COLO668 (cell line): ENCODE measurements around the gene AIFM3.
"Not testable (repeated sequence)": the region's sequence is repeated elsewhere in the genome, so short reads cannot be mapped to it uniquely, and the experiment has no call there.

ENCODE experiments used
- DNase-seq: peaks from one replicate; lab custom pipeline; 2025; ENCODE audit not compliant: unreplicated experiment; lab: John Stamatoyannopoulos, UW

The AIFM3 gene

DNA sequence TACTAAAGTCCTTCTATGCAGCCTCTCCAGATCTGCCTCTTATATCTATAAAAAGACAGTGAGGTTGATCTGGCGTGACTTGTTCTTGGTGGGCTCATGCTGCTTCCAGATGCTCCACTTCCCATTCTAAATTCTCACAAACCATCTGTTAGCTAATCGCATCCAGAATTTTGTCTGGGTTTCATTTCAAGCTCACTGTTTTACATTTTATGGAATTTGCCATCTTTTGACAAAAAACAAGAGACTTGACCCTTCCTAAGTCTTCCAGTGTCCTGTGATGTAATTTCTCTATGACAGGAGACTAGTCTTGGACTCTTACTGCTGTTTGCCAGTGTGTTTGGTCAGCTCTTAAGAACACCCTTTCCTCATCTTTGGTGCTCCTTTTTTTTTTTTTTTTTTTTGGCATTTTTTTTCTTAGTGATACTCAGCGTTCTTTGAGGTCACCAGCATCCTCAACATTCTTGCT is 26.8 kb upstream of the AIFM3 start:
- no peak for DNase-seq

DNA sequence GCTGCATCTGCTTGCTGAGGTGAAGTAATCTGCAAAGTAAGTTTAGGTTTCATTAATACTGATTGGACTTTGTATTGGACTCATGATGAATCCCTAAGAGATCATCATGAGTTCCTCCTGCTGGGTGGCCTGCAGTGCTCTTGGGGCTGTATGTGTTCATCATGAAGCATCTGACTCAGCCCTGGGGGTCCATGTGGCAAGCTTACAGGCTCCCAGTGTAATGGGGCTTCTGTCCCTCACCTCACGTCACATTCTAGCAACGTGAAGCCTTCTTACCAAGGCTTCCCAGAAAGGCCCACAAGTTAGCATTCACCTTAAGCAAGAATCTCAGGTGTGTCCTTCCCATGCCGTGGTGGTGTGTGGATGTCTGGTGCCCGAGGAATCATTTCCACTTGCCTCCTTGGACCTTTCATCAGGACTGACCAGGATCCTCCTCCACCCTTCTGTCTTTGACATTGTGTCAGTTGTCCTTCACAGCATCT is 26.1 kb upstream of the AIFM3 start:
- no peak for DNase-seq

GRCh38 chr22:20942203-20942902 is 24.7 kb upstream of the AIFM3 start:
- not testable (repeated sequence) for DNase-seq

GRCh38 chr22:20943104-20943933 is 23.7 kb upstream of the AIFM3 start:
- DNase-seq = no peak

GRCh38 chr22:20944042-20944441 is 23.0 kb upstream of the AIFM3 start:
- DNase-seq = no peak

- peak; percentile 12 for DNase-seq
Observed at GRCh38 chr22:20945578-20945934, 21.5 kb upstream of the AIFM3 start.

GRCh38 chr22:20946080-20946986 is 20.7 kb upstream of the AIFM3 start:
- DNase-seq = no peak

- DNase-seq = no peak
Observed at GRCh38 chr22:20946991-20947390, 20.1 kb upstream of the AIFM3 start.

DNA sequence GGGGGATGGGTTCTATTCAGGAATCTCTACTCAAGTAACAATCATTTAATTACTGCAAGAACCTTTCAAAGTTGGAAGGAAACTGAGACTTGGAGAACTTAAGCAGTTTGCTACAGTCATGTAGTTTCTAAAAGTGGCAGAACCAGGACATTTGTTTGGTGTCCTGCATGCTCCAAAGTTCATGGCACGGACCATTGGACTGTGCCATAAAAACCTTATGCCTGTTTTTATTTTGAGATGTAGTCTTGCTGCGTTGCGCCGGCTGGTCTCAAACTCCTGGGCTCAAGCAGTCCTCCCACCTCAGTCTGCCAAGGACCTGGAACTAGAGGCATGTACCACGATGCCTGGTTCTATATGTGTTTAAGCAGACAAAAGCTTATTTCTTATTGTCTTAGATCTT is 18.6 kb upstream of the AIFM3 start:
- DNase-seq = no peak

DNA sequence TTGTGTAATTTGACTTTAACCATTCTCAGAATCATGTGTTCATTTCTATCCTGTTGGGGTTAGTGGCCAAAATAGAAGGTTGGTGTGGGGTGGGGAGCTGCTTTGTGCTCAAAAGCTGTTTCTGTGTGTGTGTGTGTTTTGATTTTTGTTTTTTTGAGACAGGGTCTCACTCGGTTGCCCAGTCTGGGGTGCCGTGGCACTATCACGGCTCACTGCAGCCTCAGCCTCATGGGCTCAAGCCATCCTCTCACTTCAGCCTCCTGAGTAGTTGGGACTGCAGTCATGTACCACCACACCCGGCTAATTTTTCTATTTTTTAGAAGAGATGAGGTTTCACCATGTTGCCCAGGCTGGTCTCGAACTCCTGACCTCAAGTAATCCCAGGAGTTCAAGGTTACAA is 18.1 kb upstream of the AIFM3 start:
- DNase-seq = no peak

- DNase-seq = no peak
Observed at GRCh38 chr22:20949698-20950183, 17.3 kb upstream of the AIFM3 start.

- DNase-seq = no peak
Observed at GRCh38 chr22:20951151-20951931, 15.7 kb upstream of the AIFM3 start.

DNA sequence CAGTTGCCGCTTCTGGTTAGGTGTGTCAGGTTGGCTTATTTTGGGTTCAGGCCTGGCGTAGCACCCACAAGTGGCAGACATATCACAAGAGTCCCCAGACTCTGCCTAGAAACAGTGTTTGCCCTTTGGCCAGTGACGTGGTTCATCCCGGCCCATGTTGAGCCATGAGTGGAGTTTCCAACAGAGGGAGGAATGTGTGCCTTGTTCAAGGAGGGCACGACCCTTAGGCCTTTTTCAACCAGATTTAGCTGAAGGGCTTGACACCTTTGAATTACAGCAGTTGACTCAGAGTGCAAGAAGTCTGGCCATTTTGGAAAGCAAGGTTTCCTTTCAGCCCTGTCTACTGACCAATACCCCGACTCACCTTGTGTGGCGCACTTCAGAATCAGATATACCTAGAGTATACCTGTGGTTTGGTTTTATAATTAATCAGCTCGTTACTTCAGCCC is 15.1 kb upstream of the AIFM3 start:
- DNase-seq = no peak

GRCh38 chr22:20952544-20953341 is 14.3 kb upstream of the AIFM3 start:
- peak; percentile 90 for DNase-seq

GRCh38 chr22:20953342-20953608 is 13.8 kb upstream of the AIFM3 start:
- no peak for DNase-seq

DNA sequence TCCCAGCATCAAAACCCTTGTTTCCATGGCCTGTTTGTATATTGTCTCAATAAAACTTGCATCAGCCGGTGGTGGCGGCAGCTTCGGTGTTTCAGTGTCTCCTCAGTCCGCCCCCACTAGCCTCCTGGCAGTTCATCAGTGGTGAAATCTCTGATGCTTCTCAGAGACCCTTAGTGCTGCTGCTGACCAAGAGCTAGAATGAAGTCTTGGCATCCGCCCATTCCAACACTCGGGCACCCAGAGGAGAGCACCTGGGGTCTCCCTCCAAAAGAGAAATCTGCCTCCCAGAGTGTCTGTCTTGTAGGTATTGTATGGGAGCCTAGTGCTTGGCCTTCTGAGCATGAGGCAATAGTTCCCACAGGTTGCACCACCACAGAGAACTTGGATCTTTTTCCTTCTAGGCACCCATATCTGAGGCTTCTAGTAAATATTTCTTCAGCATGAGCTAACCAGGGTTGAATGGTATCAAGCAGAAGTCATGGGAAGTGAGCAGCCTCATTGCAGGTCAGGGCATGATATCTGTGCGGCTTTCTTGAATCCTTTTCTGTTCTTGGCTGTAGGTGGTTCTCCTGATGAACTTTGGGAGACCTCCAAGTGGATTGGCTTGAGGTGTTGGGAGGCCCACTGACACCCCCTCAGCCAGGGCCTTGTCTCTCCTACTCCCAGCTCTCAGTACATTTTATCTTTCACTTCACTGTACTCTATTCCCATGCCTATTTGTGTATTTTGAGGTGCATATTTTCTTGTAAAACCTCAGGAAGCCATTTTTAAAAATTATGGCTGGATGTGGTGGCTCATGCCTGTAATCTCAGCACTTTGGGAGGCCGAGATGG is 13.2 kb upstream of the AIFM3 start:
- DNase-seq = no peak

DNA sequence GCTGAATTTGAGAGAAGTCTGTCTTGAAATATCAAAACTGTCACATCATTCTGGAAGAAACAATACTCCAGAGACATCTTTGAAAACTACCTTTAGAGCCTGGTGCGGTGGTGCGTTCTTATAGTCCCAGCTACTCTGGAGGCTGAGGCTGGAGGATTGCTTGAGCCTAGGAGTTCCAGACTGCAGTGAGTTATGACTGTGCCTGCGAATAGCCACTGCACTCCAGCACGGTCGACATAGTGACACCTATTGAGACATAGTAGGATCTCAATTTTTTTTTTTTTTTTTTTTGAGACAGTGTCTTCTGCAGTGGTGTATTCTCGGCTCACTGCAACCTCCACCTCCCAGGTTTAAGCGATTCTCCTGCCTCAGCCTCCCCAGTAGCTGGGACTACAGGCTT is 11.5 kb upstream of the AIFM3 start:
- DNase-seq = no peak

DNA sequence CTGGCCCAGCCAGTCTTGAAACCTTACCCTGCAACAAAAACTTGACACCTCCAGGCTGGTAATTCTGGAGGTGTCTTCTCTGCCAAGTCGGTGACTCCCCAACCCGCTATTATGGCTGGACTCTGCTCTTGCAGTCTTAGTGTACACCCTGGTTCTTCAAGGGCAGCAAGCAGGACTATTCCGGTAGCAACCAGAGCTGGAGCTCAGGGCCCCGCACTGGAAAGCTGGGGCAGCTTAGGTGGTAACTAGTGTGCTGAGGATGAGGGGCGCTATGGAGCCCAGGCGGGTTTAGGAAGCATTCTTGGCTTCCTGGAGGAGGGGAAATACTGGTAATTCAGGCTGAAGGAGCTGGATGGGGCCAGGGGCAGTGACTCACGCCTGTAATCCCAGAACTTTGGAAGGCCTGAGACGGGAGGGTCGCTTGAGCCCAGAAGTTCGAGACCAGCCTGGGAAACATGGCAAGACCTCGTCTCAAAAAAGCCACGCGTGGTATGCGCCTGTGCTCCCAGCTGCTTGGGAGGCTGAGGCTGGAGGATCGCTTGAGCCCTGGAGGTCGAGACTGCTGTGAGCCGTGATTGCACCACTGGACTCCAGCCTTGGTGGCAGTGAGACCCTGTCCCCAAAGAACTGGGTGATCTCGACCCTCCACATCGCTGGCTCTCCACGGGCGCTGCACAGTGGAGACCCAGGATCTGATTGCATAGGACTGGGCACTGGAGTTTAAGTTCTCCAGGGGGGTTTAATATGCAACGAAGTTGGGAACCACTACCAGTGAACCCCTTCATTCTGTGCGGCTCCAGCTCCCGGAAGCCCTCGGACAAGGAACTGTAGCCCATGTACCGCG is 10.6 kb upstream of the AIFM3 start:
- peak; percentile 58 for DNase-seq
